ENCODE measurements around the gene PTGDS. TPM values are rescaled to one million over a fixed set of nuclear protein-coding genes. Genes with fewer than 3 reads are reported as not detected.

The PTGDS gene
- total RNA-seq, 1 experiment from 2014 or later: 3.6 TPM

DNA sequence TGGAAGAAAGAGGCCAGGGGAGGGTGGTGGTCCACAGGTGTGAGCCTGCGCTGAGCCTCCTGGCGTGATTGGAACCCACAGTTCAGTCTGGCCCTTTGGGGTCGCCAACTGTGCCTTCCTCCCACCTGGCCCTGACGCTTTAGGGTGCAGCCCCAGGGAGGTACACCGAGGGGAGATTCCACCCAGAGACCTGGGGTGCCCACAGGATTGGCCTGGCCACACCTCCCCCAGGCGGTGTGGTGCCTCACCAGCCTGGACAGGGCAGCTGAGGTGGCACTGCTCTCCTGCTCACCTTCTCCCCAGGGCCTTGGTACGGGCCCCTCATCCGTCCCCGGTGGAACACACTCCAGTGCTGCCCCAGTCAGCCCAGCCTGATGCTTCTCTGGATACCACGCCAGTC, 20.1 kb downstream of the PTGDS start:
- TF ChIP-seq, protein P1, sequence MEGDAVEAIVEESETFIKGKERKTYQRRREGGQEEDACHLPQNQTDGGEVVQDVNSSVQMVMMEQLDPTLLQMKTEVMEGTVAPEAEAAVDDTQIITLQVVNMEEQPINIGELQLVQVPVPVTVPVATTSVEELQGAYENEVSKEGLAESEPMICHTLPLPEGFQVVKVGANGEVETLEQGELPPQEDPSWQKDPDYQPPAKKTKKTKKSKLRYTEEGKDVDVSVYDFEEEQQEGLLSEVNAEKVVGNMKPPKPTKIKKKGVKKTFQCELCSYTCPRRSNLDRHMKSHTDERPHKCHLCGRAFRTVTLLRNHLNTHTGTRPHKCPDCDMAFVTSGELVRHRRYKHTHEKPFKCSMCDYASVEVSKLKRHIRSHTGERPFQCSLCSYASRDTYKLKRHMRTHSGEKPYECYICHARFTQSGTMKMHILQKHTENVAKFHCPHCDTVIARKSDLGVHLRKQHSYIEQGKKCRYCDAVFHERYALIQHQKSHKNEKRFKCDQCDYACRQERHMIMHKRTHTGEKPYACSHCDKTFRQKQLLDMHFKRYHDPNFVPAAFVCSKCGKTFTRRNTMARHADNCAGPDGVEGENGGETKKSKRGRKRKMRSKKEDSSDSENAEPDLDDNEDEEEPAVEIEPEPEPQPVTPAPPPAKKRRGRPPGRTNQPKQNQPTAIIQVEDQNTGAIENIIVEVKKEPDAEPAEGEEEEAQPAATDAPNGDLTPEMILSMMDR (conservative IDR thresholded peaks at IDR 0.05): no peak
- Histone ChIP-seq H2AK5ac (ENCODE audit: insufficient read length, low read length) (no peak overlapping the region), H2BK20ac (ENCODE audit: low read depth, low read length, poor library complexity, severe bottlenecking) (no peak overlapping the region), H3K79me1 (ENCODE audit: insufficient read depth, low read depth, low read length, poor library complexity, severe bottlenecking) (no peaks in the 10 kb centered on the region), H4K8ac (replicated peaks; ENCODE audit: insufficient read length, low read depth, low read length) (no peak overlapping the region), H3T11ph (ENCODE audit: low read length) (no peak overlapping the region), H3K9me3 (ENCODE audit: control insufficient read depth, low read depth, low read length) (no peaks in the 10 kb centered on the region), H3K18ac (ENCODE audit: insufficient read length, low read depth, low read length) (no peak overlapping the region), H3K4ac (ENCODE audit: low read depth, low read length) (no peak overlapping the region), H3K56ac (ENCODE audit: insufficient read length, low read depth, low read length) (no peak overlapping the region), H2BK5ac (ENCODE audit: insufficient read length, low read length) (no peak overlapping the region), H3K9ac (ENCODE audit: extremely low read depth, insufficient read length, low read length) (no peak overlapping the region), H3K23ac (ENCODE audit: insufficient read length, low read depth, low read length) (no peak overlapping the region), H2BK15ac (ENCODE audit: low read depth, low read length) (no peak overlapping the region), H4K5ac (ENCODE audit: insufficient read length, low read depth, low read length) (no peak overlapping the region), H3K14ac (ENCODE audit: insufficient read depth, low read length) (no peak overlapping the region), H2BK12ac (ENCODE audit: insufficient read length, low read depth, low read length) (no peak overlapping the region), H3K4me2 (ENCODE audit: insufficient read depth, insufficient read length, low read length) (peak overlapping the region; percentile 37), H3K79me2 (ENCODE audit: insufficient read depth, low read length) (no peaks in the 10 kb centered on the region), H4K91ac (ENCODE audit: insufficient read length, low read depth, low read length) (no peak overlapping the region), H3K23me2 (ENCODE audit: insufficient read length, low read depth, low read length, poor library complexity, severe bottlenecking) (peaks cover 6% of the 10 kb centered on the region), H4K20me1 (ENCODE audit: control insufficient read depth, insufficient read depth, insufficient read length) (no peaks in the 10 kb centered on the region), H3K27ac (ENCODE audit: insufficient read length, low read depth, low read length) (no peak overlapping the region), H2BK120ac (ENCODE audit: low read depth, low read length, poor library complexity, severe bottlenecking) (no peak overlapping the region), H2AFZ (ENCODE audit: low read length) (no peak overlapping the region), H3K27me3 (ENCODE audit: insufficient read depth, low read length) (no peaks in the 10 kb centered on the region), H3K4me1 (ENCODE audit: insufficient read depth, low read length) (no peaks in the 10 kb centered on the region)
- no peak for DNase-seq
- Mint-ChIP-seq H3K4me3 (no peak overlapping the region; a peak in 1 of 5 replicates), H3K36me3 (ENCODE audit: insufficient read depth in 1 of 3, low read depth in 3 of 3) (peaks cover 0 to 8% (median 2%) of the 10 kb centered on the region in 3 experiments; a peak in 4 of 7 replicates), H3K27me3 (ENCODE audit: low read depth) (peaks cover 7% of the 10 kb centered on the region), H3K9me3 (no peaks in the 10 kb centered on the region), H3K27ac (no peak overlapping the region; a peak in 1 of 7 replicates), H3K4me1 (peaks cover 9 to 12% of the 10 kb centered on the region in 2 experiments)
- no CpG with 5 or more reads among the region's 10 CpGs for WGBS (ENCODE audit: extremely low coverage, insufficient read length, low lambda C conversion rate)
